OCI-LY3 (cell line): ENCODE data around the gene CUL9.

Experiments used
- CTCF ChIP-seq: fragments of 200-600, 300-600 bp; sonication (generic); IDR thresholded peaks from 2 replicates; pipeline ENCODE4 v1.5.1; 2014; ENCODE audit warnings: antibody characterized with exemption, low read length, low read depth
- EZH2phosphoT487 ChIP-seq: fragments of 200-600 bp; shearing (Covaris generic); IDR thresholded peaks from 2 replicates; pipeline ENCODE4 v1.6.1; 2018; ENCODE audit warnings: antibody characterized with exemption, mixed run types, low read depth

DNA sequence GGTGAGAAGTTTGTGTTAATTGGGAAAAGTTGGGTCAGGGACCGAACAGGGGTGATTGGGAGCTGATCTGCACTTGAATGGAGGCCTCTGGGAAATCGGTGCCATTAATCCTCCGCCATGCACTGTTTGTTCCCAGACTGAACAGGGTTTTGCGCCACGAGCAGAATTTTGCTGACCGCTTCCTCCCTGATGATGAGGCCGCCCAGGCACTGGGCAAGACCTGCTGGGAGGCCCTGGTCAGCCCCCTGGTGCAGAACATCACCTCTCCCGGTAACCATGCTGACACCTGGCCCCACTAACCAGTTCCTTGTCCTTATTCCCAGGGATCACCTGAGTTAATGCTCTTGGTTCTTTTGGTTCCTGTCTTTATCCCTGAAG is 21.7 kb downstream of the CUL9 start:
- TF ChIP-seq CTCF (no peak), EZH2phosphoT487 (no peak)
